ENCODE data around the gene CADM2. TPM values are rescaled to one million over a fixed set of nuclear protein-coding genes. Genes with fewer than 3 reads are reported as not detected.

CADM2 gene
- total RNA-seq, 1 experiment from 2014 or later, result not detected

- H2AFZ ChIP-seq (ENCODE audit: low read depth, low read length, poor library complexity, severe bottlenecking), result no peak overlapping the region
- ATAC-seq (no peak), DNase-seq (ENCODE audit: low read depth, low spot score) (no peak)
- no peaks in the 10 kb centered on the region for H3K9me2 ChIP-seq (ENCODE audit: insufficient read depth)
- ChIA-PET CTCF (no interaction called here), POLR2A (no interaction called here), RAD21 (ENCODE audit: low non-redundant PET in 1 of 2, low total read pairs in 2 of 2, uncharacterized antibody in 2 of 2, unreplicated experiment in 2 of 2) (no interaction called here)
- intact Hi-C loops (cut with micrococcal nuclease), result no loop called here
- H3K4me3 ChIP-seq (replicated peaks in 1 of 2; ENCODE audit: low read depth in 1 of 2, low read length in 2 of 2), result no peak overlapping the region
- H3K9me3 ChIP-seq (ENCODE audit: control insufficient read depth in 1 of 2, insufficient read depth in 1 of 2, low read depth in 1 of 2, low read length in 2 of 2), result no peaks in the 10 kb centered on the region; a peak in 2 of 4 replicates
- no peaks in the 10 kb centered on the region for H3K36me3 ChIP-seq (ENCODE audit: control insufficient read depth in 1 of 2, insufficient read depth in 2 of 2, low read length in 2 of 2)
- H4K20me1 ChIP-seq (ENCODE audit: insufficient read depth), result no peaks in the 10 kb centered on the region
- H3K4me1 ChIP-seq (ENCODE audit: control insufficient read depth in 1 of 2, insufficient read depth in 2 of 2, low read length in 2 of 2), result no peaks in the 10 kb centered on the region
- no peak overlapping the region for H3K9ac ChIP-seq (ENCODE audit: low read length)
- no peak overlapping the region for H3K4me2 ChIP-seq (ENCODE audit: low read length)
- BruUV-seq (replicated peaks), result no TSS peak
- no peak overlapping the region for H3K27ac ChIP-seq (ENCODE audit: low read depth, low read length)
- H3K79me2 ChIP-seq (ENCODE audit: insufficient read depth, low read length), result no peaks in the 10 kb centered on the region
- TF ChIP-seq EZH2 (IDR thresholded peaks at IDR 0.05) (no peak), RAD21 (IDR thresholded peaks at IDR 0.05; ENCODE audit: low read depth) (no peak), CBX3 (IDR thresholded peaks at IDR 0.05; ENCODE audit: low read depth) (no peak), CTCF (IDR thresholded peaks at IDR 0.05 in 2 of 3, conservative IDR thresholded peaks at IDR 0.05 in 1 of 3; ENCODE audit: borderline replicate concordance in 1 of 3, insufficient read depth in 1 of 3, low read depth in 2 of 3, low read length in 2 of 3) (no peak), ELF1 (IDR thresholded peaks at IDR 0.05; ENCODE audit: borderline replicate concordance, low read depth) (no peak), ZNF274 (IDR thresholded peaks at IDR 0.05; ENCODE audit: low read depth, low read length) (no peak), EGR1 (IDR thresholded peaks at IDR 0.05; ENCODE audit: low read depth) (no peak), SP1 (IDR thresholded peaks at IDR 0.05; ENCODE audit: low read depth) (no peak), POLR2A (IDR thresholded peaks at IDR 0.05; ENCODE audit: borderline replicate concordance, extremely low read depth, insufficient read depth, insufficient read length) (no peak), ZBTB33 (IDR thresholded peaks at IDR 0.05; ENCODE audit: extremely low read depth, insufficient replicate concordance, low read length) (no peak), CEBPB (IDR thresholded peaks at IDR 0.05; ENCODE audit: low read depth) (no peak), ATF3 (IDR thresholded peaks at IDR 0.05) (no peak), SIN3A (IDR thresholded peaks at IDR 0.05; ENCODE audit: low read depth) (no peak), EZH2phosphoT487 (IDR thresholded peaks at IDR 0.05; ENCODE audit: borderline replicate concordance) (no peak), POLR2AphosphoS5 (IDR thresholded peaks at IDR 0.05; ENCODE audit: low read depth, low read length) (no peak), MAX (IDR thresholded peaks at IDR 0.05) (no peak), REST (IDR thresholded peaks at IDR 0.05; ENCODE audit: low read depth) (no peak), ZFX (IDR thresholded peaks at IDR 0.05) (no peak), TCF7L2 (IDR thresholded peaks at IDR 0.05; ENCODE audit: borderline replicate concordance, extremely low read depth, insufficient read depth, insufficient read length) (no peak), JUND (IDR thresholded peaks at IDR 0.05) (no peak)
- H3K27me3 ChIP-seq (ENCODE audit: insufficient read depth, low read length), result no peaks in the 10 kb centered on the region
These were observed 612.0 kb downstream of the CADM2 start for GRCh38 chr3:85570819-85571218.
